ENCODE measurements around the gene TMEM203.

TMEM203 gene

DNA sequence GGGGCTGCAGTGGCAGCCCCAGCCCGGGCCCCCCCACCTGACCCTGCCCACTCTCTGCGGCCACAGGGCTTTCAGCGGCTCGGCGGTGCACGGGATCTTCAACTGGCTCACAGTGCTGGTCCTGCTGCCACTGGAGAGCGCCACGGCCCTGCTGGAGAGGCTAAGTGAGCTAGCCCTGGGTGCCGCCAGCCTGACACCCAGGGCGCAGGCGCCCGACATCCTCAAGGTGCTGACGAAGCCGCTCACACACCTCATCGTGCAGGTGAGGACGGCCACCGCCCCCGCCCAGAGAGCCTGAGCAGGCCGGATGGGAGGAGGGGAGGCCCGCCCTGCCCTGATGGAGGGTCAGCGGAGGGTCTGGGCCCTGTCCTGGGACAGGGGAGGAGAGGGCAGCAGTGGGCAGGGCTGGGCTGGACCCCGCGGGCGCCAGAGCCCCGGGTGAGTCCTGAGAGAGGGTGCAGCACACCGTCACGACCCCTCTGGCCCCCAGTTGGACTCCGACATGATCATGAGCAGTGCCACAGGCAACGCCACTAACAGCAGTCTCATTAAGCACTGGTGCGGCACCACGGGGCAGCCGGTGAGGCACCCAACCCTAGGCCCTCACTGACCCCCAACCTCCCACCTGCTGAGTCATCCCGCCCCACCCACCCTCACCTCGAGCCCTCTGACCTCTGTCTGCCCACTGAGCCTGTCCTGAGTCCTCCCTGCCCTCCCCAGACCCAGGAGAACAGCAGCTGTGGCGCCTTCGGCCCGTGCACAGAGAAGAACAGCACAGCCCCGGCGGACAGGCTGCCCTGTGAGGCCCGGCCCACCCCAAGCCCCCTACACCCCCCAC is 27.9 kb upstream of the TMEM203 start:
- ChIA-PET POLR2A (no interaction called here), CTCF (interaction anchor here (8.0 kb wide), 1 partner anchor 8 kb away, joined by 92 read pairs; the partner anchor contains the start of genes CYSRT1, RNF208 and RNF224)

DNA sequence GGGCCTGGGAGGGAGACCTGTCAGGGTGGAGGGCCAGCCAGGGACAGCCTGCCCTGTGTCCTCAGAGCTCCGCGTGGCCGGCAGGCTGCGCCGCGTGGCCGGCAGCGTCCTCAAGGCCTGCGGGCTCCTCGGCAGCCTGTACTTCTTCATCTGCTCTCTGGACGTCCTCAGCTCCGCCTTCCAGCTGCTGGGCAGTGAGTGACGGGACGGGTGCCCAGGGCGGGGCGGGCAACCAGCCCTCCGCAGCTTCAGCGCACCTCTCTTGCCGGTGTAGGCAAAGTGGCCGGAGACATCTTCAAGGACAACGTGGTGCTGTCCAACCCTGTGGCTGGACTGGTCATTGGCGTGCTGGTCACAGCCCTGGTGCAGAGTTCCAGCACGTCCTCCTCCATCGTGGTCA is 27.1 kb upstream of the TMEM203 start:
- no peak for DNase-seq (ENCODE audit: extremely low spot score)
- CTCF ChIA-PET: no interaction called here
- TF ChIP-seq, protein P1, sequence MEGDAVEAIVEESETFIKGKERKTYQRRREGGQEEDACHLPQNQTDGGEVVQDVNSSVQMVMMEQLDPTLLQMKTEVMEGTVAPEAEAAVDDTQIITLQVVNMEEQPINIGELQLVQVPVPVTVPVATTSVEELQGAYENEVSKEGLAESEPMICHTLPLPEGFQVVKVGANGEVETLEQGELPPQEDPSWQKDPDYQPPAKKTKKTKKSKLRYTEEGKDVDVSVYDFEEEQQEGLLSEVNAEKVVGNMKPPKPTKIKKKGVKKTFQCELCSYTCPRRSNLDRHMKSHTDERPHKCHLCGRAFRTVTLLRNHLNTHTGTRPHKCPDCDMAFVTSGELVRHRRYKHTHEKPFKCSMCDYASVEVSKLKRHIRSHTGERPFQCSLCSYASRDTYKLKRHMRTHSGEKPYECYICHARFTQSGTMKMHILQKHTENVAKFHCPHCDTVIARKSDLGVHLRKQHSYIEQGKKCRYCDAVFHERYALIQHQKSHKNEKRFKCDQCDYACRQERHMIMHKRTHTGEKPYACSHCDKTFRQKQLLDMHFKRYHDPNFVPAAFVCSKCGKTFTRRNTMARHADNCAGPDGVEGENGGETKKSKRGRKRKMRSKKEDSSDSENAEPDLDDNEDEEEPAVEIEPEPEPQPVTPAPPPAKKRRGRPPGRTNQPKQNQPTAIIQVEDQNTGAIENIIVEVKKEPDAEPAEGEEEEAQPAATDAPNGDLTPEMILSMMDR (IDR thresholded peaks at IDR 0.05; ENCODE audit: control extremely low read depth, extremely low read depth, low read depth, missing control alignments): no peak
- POLR2A ChIA-PET: no interaction called here

More for the DNA sequence above, 27.9 kb upstream of the TMEM203 start:
- TF ChIP-seq, protein P1 (IDR thresholded peaks at IDR 0.05; ENCODE audit: control extremely low read depth, extremely low read depth, low read depth, missing control alignments): no peak
- DNase-seq (ENCODE audit: extremely low spot score): no peak

DNA sequence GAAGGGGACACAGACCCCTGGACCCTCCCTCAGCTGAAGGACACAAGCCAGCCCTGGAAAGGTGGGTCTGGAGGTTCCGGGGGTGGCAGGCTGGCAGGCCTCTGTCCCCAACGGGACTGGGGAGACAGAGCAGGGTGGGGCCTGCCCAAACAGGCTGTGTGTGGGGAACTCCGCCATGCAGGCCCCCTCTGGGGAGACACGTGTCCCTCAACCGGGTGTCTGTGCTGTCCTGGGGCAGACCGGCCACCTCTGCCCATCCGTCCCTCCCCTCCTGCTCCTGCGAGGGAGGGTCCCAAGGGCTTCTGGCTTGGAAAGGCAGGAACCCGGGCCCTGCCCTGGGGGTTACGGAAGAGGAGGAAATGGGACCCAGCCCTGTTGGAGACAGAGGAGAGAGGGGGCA is 26.7 kb upstream of the TMEM203 start:
- POLR2A ChIA-PET: no interaction called here
- TF ChIP-seq, protein P1 (IDR thresholded peaks at IDR 0.05; ENCODE audit: control extremely low read depth, extremely low read depth, low read depth, missing control alignments): no peak
- DNase-seq (ENCODE audit: extremely low spot score): no peak
- CTCF ChIA-PET: no interaction called here

DNA sequence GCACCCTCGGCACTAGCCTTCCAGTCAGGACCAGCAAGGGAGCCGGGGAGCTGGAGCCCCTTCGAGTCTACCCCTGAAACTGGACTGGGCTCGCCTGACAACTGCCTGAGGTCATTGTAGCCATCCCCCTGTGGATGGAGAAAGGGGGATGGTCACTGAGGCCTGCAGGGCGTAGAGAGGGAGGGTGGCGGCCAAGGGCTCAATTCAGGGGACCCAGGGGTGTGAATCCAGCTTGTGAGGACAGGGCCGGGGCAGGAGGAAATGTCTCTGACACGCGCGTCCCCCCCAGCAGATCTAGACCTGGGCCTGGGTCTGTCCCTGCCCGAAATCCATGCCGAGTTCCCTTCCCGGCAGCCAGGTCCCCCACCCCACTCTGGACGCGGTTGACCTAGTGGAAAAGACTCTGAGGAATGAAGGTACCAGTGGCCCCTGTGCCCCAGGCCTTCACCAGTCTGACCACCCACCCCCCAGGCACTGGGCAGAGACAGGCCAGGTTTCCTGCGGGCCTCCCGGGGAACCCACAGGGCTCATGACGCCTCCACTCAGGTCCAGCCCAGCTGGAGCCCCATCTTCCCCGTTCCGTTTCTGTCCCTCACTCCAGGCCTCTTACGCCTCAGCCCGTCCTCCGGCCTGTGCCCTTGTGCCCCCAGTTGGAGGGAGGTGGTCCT is 26.1 kb upstream of the TMEM203 start:
- POLR2A ChIA-PET: interaction anchor here (1.1 kb wide), 1 partner anchor 9 kb away, joined by 4 read pairs; no protein-coding TSS in a partner anchor
- CTCF ChIA-PET: interaction anchor here (1.0 kb wide), 1 partner anchor 196 kb away, joined by 3 read pairs; no protein-coding TSS in a partner anchor
- TF ChIP-seq, protein P1 (IDR thresholded peaks at IDR 0.05; ENCODE audit: control extremely low read depth, extremely low read depth, low read depth, missing control alignments): no peak
- DNase-seq (ENCODE audit: extremely low spot score): no peak

DNA sequence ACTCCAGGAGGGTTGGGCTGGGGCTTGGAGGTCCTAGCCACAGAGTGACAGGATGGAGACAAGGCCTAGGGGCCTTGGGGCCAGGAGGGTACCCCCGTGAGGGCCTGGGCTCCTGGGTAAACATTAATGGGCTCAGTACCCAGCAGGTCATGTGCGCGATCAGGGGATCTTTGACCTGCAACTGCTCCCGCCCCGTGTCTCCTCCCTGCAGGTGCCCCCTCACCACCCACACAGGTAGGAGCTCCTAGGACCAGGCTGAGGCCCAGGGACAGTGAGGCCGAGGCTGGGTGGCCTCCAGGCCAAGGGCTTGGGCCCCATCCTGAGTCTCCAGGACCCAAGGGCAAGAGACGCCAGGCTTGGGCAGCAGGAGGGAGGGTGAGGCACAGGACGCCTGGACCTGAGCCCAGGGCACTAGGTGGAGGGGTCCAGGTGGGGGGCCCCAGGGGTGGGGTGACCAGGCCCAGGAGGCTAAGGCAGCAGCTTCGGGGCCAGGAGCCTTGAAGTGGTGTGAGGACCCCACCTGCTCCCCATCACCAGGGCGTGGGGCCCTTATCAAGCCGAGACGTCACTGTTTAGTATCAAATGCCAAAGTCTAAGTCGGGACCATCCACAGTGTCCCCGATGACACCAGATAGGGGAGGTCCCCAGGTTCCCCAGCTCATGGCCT is 25.4 kb upstream of the TMEM203 start, which contains the start of gene SLC34A3:
TSS of gene SLC34A3 (plus strand) at position 197 of the 667 bp plus-strand sequence. CDS start 802 bp downstream, outside the sequence.
- ChIA-PET CTCF (interaction anchor here (1.0 to 1.9 kb wide), 3 partner anchors 10 to 196 kb away, joined by 3 to 5 read pairs (median 4); partner anchors contain the start of gene TUBB4B), POLR2A (interaction anchor here (1.1 kb wide), 1 partner anchor 10 kb away, joined by 4 read pairs; no protein-coding TSS in a partner anchor)
- TF ChIP-seq, protein P1 (IDR thresholded peaks at IDR 0.05; ENCODE audit: control extremely low read depth, extremely low read depth, low read depth, missing control alignments): no peak
- no peak for DNase-seq (ENCODE audit: extremely low spot score)
